SK-MEL-5 (cell line): Measurements from ENCODE around the gene VILL. TPM values are rescaled to one million over a fixed set of nuclear protein-coding genes. Genes with fewer than 3 reads are reported as not detected.
"Not testable (repeated sequence)": the region's sequence is repeated elsewhere in the genome, so short reads cannot be mapped to it uniquely, and the experiment has no call there.

ENCODE experiments used
- DNase-seq: peaks from one replicate; pipeline ENCODE4 v3.0.0-alpha.2; 2016; ENCODE audit warnings: low read depth, low spot score
- in situ Hi-C: cut with HindIII; loops from 2 replicates; pipeline ENCODE4 v1.10.0; 2016; ENCODE audit warnings: low sequenced_read_pairs, high pct_unique_total_duplicates, low pct_unique_long_range_greater_than_20kb
- total RNA-seq: library from RNA; depleted of rRNA; stranded (reverse); fragments of >200 nt; shearing (Covaris generic); gene quantifications from 2 replicates; pipeline ENCODE4 v1.2.3, GENCODE V29; 2014

The VILL gene
- total RNA-seq, 1 experiment from 2014 or later: 3.6 TPM

- in situ Hi-C loops: no loop called here
- DNase-seq: no peak
Observed at GRCh38 chr3:37979541-37980461, 10.8 kb upstream of the VILL start.

- in situ Hi-C loops: no loop called here
- DNase-seq: no peak
Observed at GRCh38 chr3:37980462-37981347, 9.9 kb upstream of the VILL start.

- in situ Hi-C loops: no loop called here
- DNase-seq: no peak
Observed at GRCh38 chr3:37981348-37981664, 9.3 kb upstream of the VILL start.

GRCh38 chr3:37982331-37982730 is 8.3 kb upstream of the VILL start:
- DNase-seq: no peak
- in situ Hi-C loops: no loop called here

- no peak for DNase-seq
- in situ Hi-C loops: no loop called here
Observed at GRCh38 chr3:37984051-37984450, 6.5 kb upstream of the VILL start.

GRCh38 chr3:37984596-37984995 is 6.0 kb upstream of the VILL start:
- in situ Hi-C loops: no loop called here
- no peak for DNase-seq

GRCh38 chr3:37985637-37986320 is 4.8 kb upstream of the VILL start:
- in situ Hi-C loops: no loop called here
- peak; percentile 36 for DNase-seq

- no peak for DNase-seq
Observed at GRCh38 chr3:37986479-37987314, 3.9 kb upstream of the VILL start.

GRCh38 chr3:37987315-37987697 is 3.3 kb upstream of the VILL start:
- in situ Hi-C loops: no loop called here
- DNase-seq: no peak

More at GRCh38 chr3:37986479-37987314, 3.9 kb upstream of the VILL start:
- in situ Hi-C loops: no loop called here

- in situ Hi-C loops: no loop called here
- no peak for DNase-seq
Observed at GRCh38 chr3:37987751-37988179, 2.8 kb upstream of the VILL start.

- DNase-seq, in situ Hi-C loops: not testable (repeated sequence)
Observed at GRCh38 chr3:37988376-37988775, 2.2 kb upstream of the VILL start.

GRCh38 chr3:37988931-37989525 is 1.6 kb upstream of the VILL start:
- in situ Hi-C loops: no loop called here
- no peak for DNase-seq

GRCh38 chr3:37989821-37990480 is 635 bp upstream of the VILL start:
- in situ Hi-C loops: no loop called here
- DNase-seq: no peak

GRCh38 chr3:37991109-37991508 is 523 bp downstream of the VILL start:
- in situ Hi-C loops: no loop called here
- DNase-seq: no peak

GRCh38 chr3:37991823-37992222 is 1.2 kb downstream of the VILL start:
- in situ Hi-C loops: no loop called here
- DNase-seq: no peak

- DNase-seq: no peak
- in situ Hi-C loops: no loop called here
Observed at GRCh38 chr3:37992271-37993066, 1.9 kb downstream of the VILL start.
